PFSK-1 (cell line): Measurements from ENCODE around the gene XDH.

ENCODE experiments used
- POLR2AphosphoS5 ChIP-seq: IDR thresholded peaks from 2 replicates; pipeline ENCODE4 v1.6.1; 2012; ENCODE audit warnings: low read depth, mild to moderate bottlenecking, control low read depth, low read length, moderate library complexity
- TAF1 ChIP-seq: IDR thresholded peaks from 2 replicates; pipeline ENCODE4 v1.6.1; 2012; ENCODE audit warnings: low read length, control low read depth, borderline replicate concordance; ENCODE audit not compliant: insufficient read depth

GRCh38 chr2:31349160-31349559, 65.4 kb downstream of the XDH start:
- TF ChIP-seq POLR2AphosphoS5 (no peak), TAF1 (no peak)
